K562 (cell line): ENCODE data around the gene CARS2. TPM values are rescaled to one million over a fixed set of nuclear protein-coding genes. Genes with fewer than 3 reads are reported as not detected.
A peak's percentile ranks its signal among the peaks of the same experiment; 100 is the strongest.

Experiments used
- FUS ChIP-seq: fragments of 200-400 bp; formaldehyde crosslinking; optimal IDR thresholded peaks from 2 replicates; pipeline ENCODE3; 2017; ENCODE audit warnings: low read depth, low read length
- KLF10 ChIP-seq: fragments of 250-450 bp; sonication (Bioruptor Pico); IDR thresholded peaks from 2 replicates; pipeline ENCODE4 v1.6.1; 2021; ENCODE audit warnings: matching md5 sums
- NCOA4 ChIP-seq: fragments of 450-650 bp; IDR thresholded peaks from 2 replicates; pipeline ENCODE4 v1.6.1; 2018; ENCODE audit warnings: mild to moderate bottlenecking; ENCODE audit not compliant: partially characterized antibody
- RHOXF2B ChIP-seq: fragments of 250-450 bp; sonication (Bioruptor Pico); conservative IDR thresholded peaks from 2 replicates; pipeline ENCODE4 v1.5.1; 2021
- YY1 ChIP-seq, 3 experiments: IDR thresholded peaks; 2 replicates each; pipeline ENCODE4 v1.6.1; 2011; ENCODE audit warnings: low read length in 2 of 3, mild to moderate bottlenecking in 2 of 3, moderate library complexity in 2 of 3, borderline replicate concordance in 1 of 3, control low read depth in 1 of 3, low read depth in 1 of 3; ENCODE audit not compliant: insufficient read depth in 3 of 3, insufficient replicate concordance in 2 of 3, control insufficient read depth in 1 of 3, insufficient read length in 1 of 3; ENCODE audit errors: extremely low read depth in 1 of 3
- ZNF707 ChIP-seq: fragments of 250-450 bp; sonication (Bioruptor Pico); conservative IDR thresholded peaks from 2 replicates; pipeline ENCODE4 v1.8.0; 2022; ENCODE audit warnings: inconsistent platforms, mild to moderate bottlenecking, moderate library complexity
- polyA plus RNA-seq, 8 experiments: library from polyadenylated mRNA; depleted of rRNA in 4 of 8; stranded (reverse) in 5 of 8; unstranded in 3 of 8; fragments of >200 nt; fragmentation: Nextera tagmentation in 2 of 8; fragmentation: Illumina TruSeq in 1 of 8; extraction: Ambion mirVana in 2 of 8; extraction: Trizol in 1 of 8; gene quantifications; 2 replicates each; pipeline versions ENCODE4 v1.2.1 to v1.2.3, GENCODE V29; 2011 to 2014; ENCODE audit warnings: inconsistent platforms in 1 of 8, missing spikeins in 1 of 8
- total RNA-seq, 7 experiments: library from RNA; depleted of rRNA in 6 of 7; stranded (reverse); fragments of >200 nt in 6 of 7; fragmentation: Illumina TruSeq in 2 of 7; extraction: Trizol in 2 of 7; gene quantifications; 2 replicates each; pipeline versions ENCODE4 v1.2.1 to v1.2.3, GENCODE V29; 2011 to 2021; ENCODE audit warnings: low replicate concordance in 1 of 7
- TF ChIP-seq, protein P1 (sequence below): IDR thresholded peaks from 3 replicates; pipeline ENCODE4 v1.6.1; 2011; ENCODE audit warnings: borderline replicate concordance, mild to moderate bottlenecking, moderate library complexity; ENCODE audit not compliant: insufficient read length; ENCODE audit errors: extremely low read depth
- TF ChIP-seq, protein P2 (sequence below): fragments of 250-450 bp; sonication (Bioruptor Pico); IDR thresholded peaks from 2 replicates; pipeline ENCODE4 v1.8.0; 2022; ENCODE audit warnings: inconsistent platforms
- TF ChIP-seq, protein P3 (sequence below): sonication (generic); formaldehyde crosslinking; IDR thresholded peaks from 2 replicates; pipeline ENCODE4 v1.8.0; 2022; ENCODE audit warnings: missing genetic modification reagents, mild to moderate bottlenecking, moderate library complexity, borderline replicate concordance
- TF ChIP-seq, protein P4 (sequence below): fragments of 450-650 bp; IDR thresholded peaks from 2 replicates; pipeline ENCODE4 v1.6.1; 2016; ENCODE audit warnings: low read depth

Gene CARS2
- total and polyA plus RNA-seq, 9 of the 15 experiments (the other 6 are each of a cell fraction or from before 2014, with no cell fraction given) = 1.7 to 37.4 (median 30.5) TPM

DNA sequence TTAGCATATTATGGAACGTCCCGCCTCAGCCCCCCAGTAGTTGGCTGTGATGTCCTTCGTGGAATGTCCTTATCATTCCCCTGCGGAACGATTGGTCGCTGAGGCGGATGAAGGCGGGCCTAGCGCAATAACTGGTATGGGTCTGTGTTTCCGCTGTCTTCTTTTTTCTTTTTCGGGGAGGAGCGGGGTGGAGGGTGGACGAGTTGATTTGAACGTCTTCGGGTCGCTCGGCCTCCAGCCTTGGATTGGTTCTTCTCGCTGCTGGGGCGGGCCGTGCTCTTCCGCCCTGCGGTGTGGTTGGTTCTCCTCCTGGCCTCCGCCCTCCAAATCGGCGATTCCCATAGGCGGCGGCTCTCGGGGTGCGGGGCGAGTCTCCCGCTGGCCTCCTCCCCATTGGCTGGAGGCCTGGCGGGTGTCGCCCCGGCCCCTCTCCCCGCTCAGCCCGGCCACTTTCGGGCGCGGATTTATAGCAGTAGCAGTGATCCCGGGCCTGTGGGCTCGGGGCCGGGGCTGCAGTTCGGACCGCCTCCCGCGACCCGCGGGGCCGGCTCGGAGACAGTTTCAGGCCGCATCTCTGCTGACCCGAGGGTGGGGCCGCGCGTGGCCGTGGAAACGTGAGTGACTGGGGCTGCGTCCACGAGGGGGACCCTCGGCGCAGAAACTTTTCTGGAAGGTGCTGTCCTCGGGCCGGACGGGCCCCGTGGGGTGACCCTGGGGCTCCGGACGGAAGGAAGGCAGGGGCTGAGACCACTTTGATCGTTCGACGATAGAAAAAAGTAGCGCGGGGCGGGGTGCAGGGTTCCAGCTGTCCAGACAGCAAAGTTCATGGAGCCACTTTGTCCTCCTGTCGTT is 9.7 kb upstream of the CARS2 start (continued):
- TF ChIP-seq, protein P1, sequence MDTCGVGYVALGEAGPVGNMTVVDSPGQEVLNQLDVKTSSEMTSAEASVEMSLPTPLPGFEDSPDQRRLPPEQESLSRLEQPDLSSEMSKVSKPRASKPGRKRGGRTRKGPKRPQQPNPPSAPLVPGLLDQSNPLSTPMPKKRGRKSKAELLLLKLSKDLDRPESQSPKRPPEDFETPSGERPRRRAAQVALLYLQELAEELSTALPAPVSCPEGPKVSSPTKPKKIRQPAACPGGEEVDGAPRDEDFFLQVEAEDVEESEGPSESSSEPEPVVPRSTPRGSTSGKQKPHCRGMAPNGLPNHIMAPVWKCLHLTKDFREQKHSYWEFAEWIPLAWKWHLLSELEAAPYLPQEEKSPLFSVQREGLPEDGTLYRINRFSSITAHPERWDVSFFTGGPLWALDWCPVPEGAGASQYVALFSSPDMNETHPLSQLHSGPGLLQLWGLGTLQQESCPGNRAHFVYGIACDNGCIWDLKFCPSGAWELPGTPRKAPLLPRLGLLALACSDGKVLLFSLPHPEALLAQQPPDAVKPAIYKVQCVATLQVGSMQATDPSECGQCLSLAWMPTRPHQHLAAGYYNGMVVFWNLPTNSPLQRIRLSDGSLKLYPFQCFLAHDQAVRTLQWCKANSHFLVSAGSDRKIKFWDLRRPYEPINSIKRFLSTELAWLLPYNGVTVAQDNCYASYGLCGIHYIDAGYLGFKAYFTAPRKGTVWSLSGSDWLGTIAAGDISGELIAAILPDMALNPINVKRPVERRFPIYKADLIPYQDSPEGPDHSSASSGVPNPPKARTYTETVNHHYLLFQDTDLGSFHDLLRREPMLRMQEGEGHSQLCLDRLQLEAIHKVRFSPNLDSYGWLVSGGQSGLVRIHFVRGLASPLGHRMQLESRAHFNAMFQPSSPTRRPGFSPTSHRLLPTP = no peak
- TF ChIP-seq, protein P2, sequence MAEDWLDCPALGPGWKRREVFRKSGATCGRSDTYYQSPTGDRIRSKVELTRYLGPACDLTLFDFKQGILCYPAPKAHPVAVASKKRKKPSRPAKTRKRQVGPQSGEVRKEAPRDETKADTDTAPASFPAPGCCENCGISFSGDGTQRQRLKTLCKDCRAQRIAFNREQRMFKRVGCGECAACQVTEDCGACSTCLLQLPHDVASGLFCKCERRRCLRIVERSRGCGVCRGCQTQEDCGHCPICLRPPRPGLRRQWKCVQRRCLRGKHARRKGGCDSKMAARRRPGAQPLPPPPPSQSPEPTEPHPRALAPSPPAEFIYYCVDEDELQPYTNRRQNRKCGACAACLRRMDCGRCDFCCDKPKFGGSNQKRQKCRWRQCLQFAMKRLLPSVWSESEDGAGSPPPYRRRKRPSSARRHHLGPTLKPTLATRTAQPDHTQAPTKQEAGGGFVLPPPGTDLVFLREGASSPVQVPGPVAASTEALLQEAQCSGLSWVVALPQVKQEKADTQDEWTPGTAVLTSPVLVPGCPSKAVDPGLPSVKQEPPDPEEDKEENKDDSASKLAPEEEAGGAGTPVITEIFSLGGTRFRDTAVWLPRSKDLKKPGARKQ (CRISPR knock-in tag) = no peak
- TF ChIP-seq FUS = no peak
- no peak for TF ChIP-seq NCOA4
- no peak for TF ChIP-seq ZNF707
- TF ChIP-seq YY1 (IDR thresholded peaks at IDR 0.05; ENCODE audit: borderline replicate concordance in 1 of 3, control insufficient read depth in 1 of 3, extremely low read depth in 1 of 3, insufficient read depth in 3 of 3, insufficient read length in 1 of 3, insufficient replicate concordance in 2 of 3, low read depth in 1 of 3, low read length in 2 of 3) = no peak
- no peak for TF ChIP-seq KLF10
- TF ChIP-seq RHOXF2B (CRISPR knock-in tag) = no peak
- TF ChIP-seq, protein P3, sequence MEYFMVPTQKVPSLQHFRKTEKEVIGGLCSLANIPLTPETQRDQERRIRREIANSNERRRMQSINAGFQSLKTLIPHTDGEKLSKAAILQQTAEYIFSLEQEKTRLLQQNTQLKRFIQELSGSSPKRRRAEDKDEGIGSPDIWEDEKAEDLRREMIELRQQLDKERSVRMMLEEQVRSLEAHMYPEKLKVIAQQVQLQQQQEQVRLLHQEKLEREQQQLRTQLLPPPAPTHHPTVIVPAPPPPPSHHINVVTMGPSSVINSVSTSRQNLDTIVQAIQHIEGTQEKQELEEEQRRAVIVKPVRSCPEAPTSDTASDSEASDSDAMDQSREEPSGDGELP = peak; percentile 37; the same call in 1 of the 2 replicates
- TF ChIP-seq, protein P4, sequence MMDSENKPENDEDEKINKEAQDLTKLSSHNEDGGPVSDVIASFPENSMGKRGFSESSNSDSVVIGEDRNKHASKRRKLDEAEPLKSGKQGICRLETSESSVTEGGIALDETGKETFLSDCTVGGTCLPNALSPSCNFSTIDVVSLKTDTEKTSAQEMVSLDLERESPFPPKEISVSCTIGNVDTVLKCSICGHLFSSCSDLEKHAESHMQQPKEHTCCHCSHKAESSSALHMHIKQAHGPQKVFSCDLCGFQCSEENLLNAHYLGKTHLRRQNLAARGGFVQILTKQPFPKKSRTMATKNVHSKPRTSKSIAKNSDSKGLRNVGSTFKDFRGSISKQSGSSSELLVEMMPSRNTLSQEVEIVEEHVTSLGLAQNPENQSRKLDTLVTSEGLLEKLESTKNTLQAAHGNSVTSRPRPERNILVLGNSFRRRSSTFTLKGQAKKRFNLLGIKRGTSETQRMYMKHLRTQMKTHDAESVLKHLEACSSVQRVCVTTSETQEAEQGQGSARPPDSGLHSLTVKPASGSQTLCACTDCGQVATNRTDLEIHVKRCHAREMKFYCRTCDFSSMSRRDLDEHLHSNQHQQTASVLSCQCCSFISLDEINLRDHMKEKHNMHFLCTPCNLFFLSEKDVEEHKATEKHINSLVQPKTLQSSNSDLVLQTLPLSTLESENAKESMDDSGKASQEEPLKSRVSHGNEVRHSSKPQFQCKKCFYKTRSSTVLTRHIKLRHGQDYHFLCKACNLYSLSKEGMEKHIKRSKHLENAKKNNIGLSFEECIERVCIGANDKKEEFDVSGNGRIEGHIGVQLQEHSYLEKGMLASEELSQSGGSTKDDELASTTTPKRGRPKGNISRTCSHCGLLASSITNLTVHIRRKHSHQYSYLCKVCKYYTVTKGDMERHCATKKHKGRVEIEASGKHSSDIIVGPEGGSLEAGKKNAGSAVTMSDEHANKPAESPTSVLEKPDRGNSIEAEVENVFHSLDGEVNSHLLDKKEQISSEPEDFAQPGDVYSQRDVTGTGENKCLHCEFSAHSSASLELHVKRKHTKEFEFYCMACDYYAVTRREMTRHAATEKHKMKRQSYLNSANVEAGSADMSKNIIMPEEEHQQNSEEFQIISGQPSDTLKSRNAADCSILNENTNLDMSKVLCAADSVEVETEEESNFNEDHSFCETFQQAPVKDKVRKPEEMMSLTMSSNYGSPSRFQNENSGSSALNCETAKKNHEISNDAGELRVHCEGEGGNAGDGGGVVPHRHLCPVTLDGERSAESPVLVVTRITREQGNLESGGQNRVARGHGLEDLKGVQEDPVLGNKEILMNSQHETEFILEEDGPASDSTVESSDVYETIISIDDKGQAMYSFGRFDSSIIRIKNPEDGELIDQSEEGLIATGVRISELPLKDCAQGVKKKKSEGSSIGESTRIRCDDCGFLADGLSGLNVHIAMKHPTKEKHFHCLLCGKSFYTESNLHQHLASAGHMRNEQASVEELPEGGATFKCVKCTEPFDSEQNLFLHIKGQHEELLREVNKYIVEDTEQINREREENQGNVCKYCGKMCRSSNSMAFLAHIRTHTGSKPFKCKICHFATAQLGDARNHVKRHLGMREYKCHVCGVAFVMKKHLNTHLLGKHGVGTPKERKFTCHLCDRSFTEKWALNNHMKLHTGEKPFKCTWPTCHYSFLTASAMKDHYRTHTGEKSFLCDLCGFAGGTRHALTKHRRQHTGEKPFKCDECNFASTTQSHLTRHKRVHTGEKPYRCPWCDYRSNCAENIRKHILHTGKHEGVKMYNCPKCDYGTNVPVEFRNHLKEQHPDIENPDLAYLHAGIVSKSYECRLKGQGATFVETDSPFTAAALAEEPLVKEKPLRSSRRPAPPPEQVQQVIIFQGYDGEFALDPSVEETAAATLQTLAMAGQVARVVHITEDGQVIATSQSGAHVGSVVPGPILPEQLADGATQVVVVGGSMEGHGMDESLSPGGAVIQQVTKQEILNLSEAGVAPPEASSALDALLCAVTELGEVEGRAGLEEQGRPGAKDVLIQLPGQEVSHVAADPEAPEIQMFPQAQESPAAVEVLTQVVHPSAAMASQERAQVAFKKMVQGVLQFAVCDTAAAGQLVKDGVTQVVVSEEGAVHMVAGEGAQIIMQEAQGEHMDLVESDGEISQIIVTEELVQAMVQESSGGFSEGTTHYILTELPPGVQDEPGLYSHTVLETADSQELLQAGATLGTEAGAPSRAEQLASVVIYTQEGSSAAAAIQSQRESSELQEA = no peak
